HCT116 (cell line): ENCODE results near the gene ARL14. TPM values are rescaled to one million over a fixed set of nuclear protein-coding genes. Genes with fewer than 3 reads are reported as not detected.

Experiments used
- ATAC-seq: fragments of 200-7000 bp; cut with Tn5 transposase; 2 replicates; pipeline ENCODE4 v1.9.1; 2020; ENCODE audit warnings: mild to moderate bottlenecking, moderate library complexity
- BruUV-seq: library from RNA; stranded (reverse); fragments of 400-500 nt; replicated peaks from 2 replicates; lab custom pipeline; 2021; lab: Mats Ljungman, UMichigan
- CTCF ChIA-PET: fragments of 300-600 bp; sonication (Branson Sonifier 250); formaldehyde crosslinking; loops from one replicate; lab custom pipeline; 2021; ENCODE audit warnings: antibody characterized with exemption; lab: Charles Lee
- POLR2A ChIA-PET: fragments of 300-600, 350-600 bp; sonication (Branson Sonifier 250); formaldehyde crosslinking; loops from one replicate; lab custom pipeline; 2021; ENCODE audit warnings: antibody characterized with exemption; lab: Charles Lee
- RAD21 ChIA-PET, 2 experiments: fragments of 300-600 bp; sonication (Branson Sonifier 250); formaldehyde crosslinking; loops; one replicate each; lab custom pipeline; 2023; ENCODE audit warnings: low total read pairs in 2 of 2; ENCODE audit not compliant: uncharacterized antibody in 2 of 2, unreplicated experiment in 2 of 2, low non-redundant PET in 1 of 2; lab: Charles Lee
- DNase-seq: peaks from one replicate; pipeline ENCODE4 v3.0.0-alpha.2; 2010; ENCODE audit warnings: low read depth, low spot score
- H2AFZ ChIP-seq: fragments of 200-600 bp; shearing (Covaris generic), sonication (generic); 2 replicates; pipeline ENCODE4 v1.6.1; 2017; ENCODE audit warnings: low read depth, mixed run types, mixed read lengths, antibody characterized with exemption, low read length; ENCODE audit not compliant: poor library complexity, severe bottlenecking
- H3K27ac ChIP-seq: 2 replicates; pipeline ENCODE4 v1.5.1; 2012; ENCODE audit warnings: low read depth, low read length
- H3K27me3 ChIP-seq: fragments of 200-600 bp; sonication (generic); 2 replicates; pipeline ENCODE4 v1.6.1; 2016; ENCODE audit warnings: mixed run types, low read length, mixed read lengths; ENCODE audit not compliant: insufficient read depth
- H3K36me3 ChIP-seq, 2 experiments: fragments of 200-500 bp in 1 of 2; fragments of 200-600 bp in 1 of 2; sonication (Bioruptor generic) in 1 of 2; sonication (generic) in 1 of 2; 2 replicates each; pipeline versions ENCODE4 v1.5.1 to v1.6.1; 2014 to 2016; ENCODE audit warnings: low read length in 2 of 2, inconsistent platforms in 1 of 2, mixed read lengths in 1 of 2, mixed run types in 1 of 2; ENCODE audit not compliant: insufficient read depth in 2 of 2, control insufficient read depth in 1 of 2
- H3K4me1 ChIP-seq, 2 experiments: fragments of 200-600 bp in 1 of 2; sonication (generic) in 1 of 2; 2 replicates each; pipeline versions ENCODE4 v1.5.1 to v1.6.1; 2012 to 2017; ENCODE audit warnings: low read length in 2 of 2, inconsistent platforms in 1 of 2, mild to moderate bottlenecking in 1 of 2, mixed read lengths in 1 of 2, mixed run types in 1 of 2, moderate library complexity in 1 of 2; ENCODE audit not compliant: insufficient read depth in 2 of 2, control insufficient read depth in 1 of 2
- H3K4me2 ChIP-seq: fragments of 200-600 bp; sonication (generic); 2 replicates; pipeline ENCODE4 v1.6.1; 2017; ENCODE audit warnings: mixed run types, low read length, mixed read lengths
- H3K4me3 ChIP-seq, 2 experiments: fragments of 200-600 bp in 1 of 2; sonication (generic) in 1 of 2; replicated peaks in 1 of 2; 2 replicates each; pipeline ENCODE4 v1.5.1; 2011 to 2016; ENCODE audit warnings: low read length in 2 of 2, control low read depth in 1 of 2, low read depth in 1 of 2, mild to moderate bottlenecking in 1 of 2, mixed read lengths in 1 of 2, mixed run types in 1 of 2
- H3K79me2 ChIP-seq: fragments of 200-600 bp; sonication (generic); 2 replicates; pipeline ENCODE4 v1.6.1; 2017; ENCODE audit warnings: mild to moderate bottlenecking, mixed run types, low read length, moderate library complexity, mixed read lengths; ENCODE audit not compliant: insufficient read depth
- H3K9ac ChIP-seq: fragments of 200-600 bp; sonication (generic); 2 replicates; pipeline ENCODE4 v1.6.1; 2016; ENCODE audit warnings: low read length, mixed read lengths
- H3K9me2 ChIP-seq: fragments of 200-600 bp; sonication (generic), shearing (Covaris generic); 2 replicates; pipeline ENCODE4 v1.6.1; 2017; ENCODE audit warnings: mixed run types, mild to moderate bottlenecking, moderate library complexity; ENCODE audit not compliant: insufficient read depth
- H3K9me3 ChIP-seq, 2 experiments: fragments of 200-500 bp in 1 of 2; fragments of 200-600 bp in 1 of 2; sonication (Bioruptor generic) in 1 of 2; sonication (generic) in 1 of 2; 2 replicates each; pipeline ENCODE4 v1.6.1; 2014 to 2017; ENCODE audit warnings: low read length in 2 of 2, mixed read lengths in 2 of 2, inconsistent platforms in 1 of 2, low read depth in 1 of 2, mild to moderate bottlenecking in 1 of 2, mixed run types in 1 of 2, moderate library complexity in 1 of 2; ENCODE audit not compliant: control insufficient read depth in 1 of 2, insufficient read depth in 1 of 2
- H4K20me1 ChIP-seq: fragments of 200-600 bp; sonication (generic), shearing (Covaris generic); 2 replicates; pipeline ENCODE4 v1.6.1; 2017; ENCODE audit warnings: mixed run types, mild to moderate bottlenecking, moderate library complexity; ENCODE audit not compliant: insufficient read depth
- CBX3 ChIP-seq: IDR thresholded peaks from 2 replicates; pipeline ENCODE4 v1.6.1; 2012; ENCODE audit warnings: low read depth
- REST ChIP-seq: IDR thresholded peaks from 2 replicates; pipeline ENCODE4 v1.6.1; 2012; ENCODE audit warnings: low read depth
- SRF ChIP-seq: IDR thresholded peaks from 2 replicates; pipeline ENCODE4 v1.6.1; 2012; ENCODE audit warnings: low read depth
- intact Hi-C: fragments of 100-400 bp; cut with micrococcal nuclease; formaldehyde crosslinking; loops from 2 replicates; pipeline ENCODE4 v1.10.0; 2022
- total RNA-seq: library from RNA; stranded (reverse); gene quantifications from one replicate; pipeline ENCODE4 v1.2.1, GENCODE V29; 2021; ENCODE audit not compliant: unreplicated experiment

Gene ARL14
- total RNA-seq, 1 experiment from 2014 or later = 0.42 TPM

- ATAC-seq (no peak), DNase-seq (no peak)
- Histone ChIP-seq H2AFZ (no peak overlapping the region), H3K9me2 (no peaks in the 10 kb centered on the region), H3K9ac (no peak overlapping the region), H3K36me3 (no peaks in the 10 kb centered on the region), H3K4me2 (no peak overlapping the region), H3K4me3 (no peak overlapping the region), H3K27ac (no peak overlapping the region), H3K9me3 (no peaks in the 10 kb centered on the region), H4K20me1 (no peaks in the 10 kb centered on the region), H3K4me1 (no peaks in the 10 kb centered on the region), H3K27me3 (no peaks in the 10 kb centered on the region), H3K79me2 (no peaks in the 10 kb centered on the region)
- no peak for TF ChIP-seq SRF
- TF ChIP-seq CBX3 = no peak
- TF ChIP-seq REST = no peak
- POLR2A ChIA-PET = no interaction called here
- intact Hi-C loops = no loop called here
- no TSS peak for BruUV-seq
- RAD21 ChIA-PET = no interaction called here
- CTCF ChIA-PET = no interaction called here
These were observed 48.4 kb downstream of the ARL14 start for GRCh38 chr3:160725338-160725737.

Other genes starting within 250 kb of the ARL14 start
- 41.6 TPM for gene TRIM59, start 227.4 kb upstream of the ARL14 start, total RNA-seq
- 43.1 TPM for gene KPNA4, start 111.6 kb upstream of the ARL14 start, total RNA-seq
- gene PPM1L, start 79.1 kb downstream of the ARL14 start, total RNA-seq = 13.2 TPM